ENCODE data around the gene CDNF.
A peak's percentile ranks its signal among the peaks of the same experiment; 100 is the strongest.

Gene CDNF

DNA sequence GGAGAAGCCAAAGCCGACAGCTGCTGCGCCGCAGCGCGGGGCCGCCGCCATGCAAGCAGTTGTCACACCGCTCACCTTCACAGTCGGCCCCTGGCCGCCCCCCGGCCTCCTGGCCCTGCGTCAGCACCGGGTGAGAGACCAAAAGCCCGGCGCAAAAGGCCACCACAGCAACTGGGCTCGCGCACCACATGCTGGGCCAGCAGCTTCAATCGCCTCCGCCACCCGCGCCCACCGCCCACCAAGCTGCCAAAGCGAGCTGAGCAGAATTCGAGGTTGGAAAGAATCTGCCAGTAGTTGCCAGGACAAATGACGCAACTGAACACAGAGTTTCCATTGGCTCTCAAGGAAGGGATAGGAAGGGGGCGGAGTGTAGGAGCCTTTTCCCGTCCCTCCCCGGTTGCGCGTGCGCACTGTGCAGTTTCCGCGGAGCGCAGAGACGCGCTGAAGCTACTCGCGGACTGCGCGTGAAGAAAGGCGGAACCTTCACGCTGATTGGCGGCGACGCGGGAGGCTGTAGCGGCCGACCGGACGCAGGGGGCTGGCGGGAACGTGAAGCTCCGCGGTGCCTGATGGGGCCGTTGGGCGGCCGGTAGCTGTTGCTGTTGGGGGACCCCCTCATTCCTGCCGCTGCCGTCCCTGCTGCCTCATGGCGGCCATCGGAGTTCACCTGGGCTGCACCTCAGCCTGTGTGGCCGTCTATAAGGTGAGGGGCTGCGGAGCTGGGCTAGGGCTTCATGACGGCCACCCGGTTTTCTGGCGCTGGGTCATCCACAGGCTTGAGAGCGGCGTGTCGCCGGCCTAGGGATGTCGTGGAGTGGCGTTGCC lies at the start of gene CDNF, which contains the start of the genes HSPA14 and MSANTD7:
CDNF (minus strand) TSS at position 281 of the 825 bp plus-strand sequence; CDS start at position 190, 91 bp downstream.
HSPA14 (plus strand) TSS at position 550 of the 825 bp plus-strand sequence; CDS start at position 647, 97 bp downstream.
MSANTD7 (plus strand) TSS at position 550 of the 825 bp plus-strand sequence. CDS start 3,979 bp downstream, outside the sequence.
- DNase-seq (ENCODE audit: low spot score): peak; percentile 99
- in situ Hi-C loops (cut with MboI; ENCODE audit: low pct_unique_long_range_greater_than_20kb, low sequenced_read_pairs, unreplicated experiment): no loop called here
- TF ChIP-seq CTCF (IDR thresholded peaks at IDR 0.05; ENCODE audit: extremely low read depth, insufficient read depth, missing control alignments): no peak

DNA sequence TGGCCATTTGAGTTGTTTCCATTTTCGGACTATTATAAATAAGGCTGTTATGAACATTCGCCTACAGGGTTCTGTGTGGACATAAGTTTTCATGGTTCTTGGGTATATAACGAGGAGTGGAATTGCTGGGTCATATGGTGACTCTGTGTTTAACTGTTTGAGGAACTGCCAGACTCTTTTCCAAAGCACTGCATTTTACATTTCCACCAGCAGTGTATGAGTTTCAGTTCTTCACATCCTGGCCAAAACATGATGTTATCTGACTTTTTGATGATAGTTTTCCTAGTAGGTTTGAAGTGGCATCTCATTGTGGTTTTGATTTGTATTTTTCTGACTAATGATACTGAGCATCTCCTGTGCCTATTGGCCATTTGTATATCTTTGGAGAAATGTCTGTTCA lies 46.2 kb upstream of the CDNF start:
- in situ Hi-C loops (cut with MboI; ENCODE audit: low pct_unique_long_range_greater_than_20kb, low sequenced_read_pairs, unreplicated experiment): no loop called here
- DNase-seq (ENCODE audit: low spot score): no peak
- no peak for TF ChIP-seq CTCF (IDR thresholded peaks at IDR 0.05; ENCODE audit: extremely low read depth, insufficient read depth, missing control alignments)

DNA sequence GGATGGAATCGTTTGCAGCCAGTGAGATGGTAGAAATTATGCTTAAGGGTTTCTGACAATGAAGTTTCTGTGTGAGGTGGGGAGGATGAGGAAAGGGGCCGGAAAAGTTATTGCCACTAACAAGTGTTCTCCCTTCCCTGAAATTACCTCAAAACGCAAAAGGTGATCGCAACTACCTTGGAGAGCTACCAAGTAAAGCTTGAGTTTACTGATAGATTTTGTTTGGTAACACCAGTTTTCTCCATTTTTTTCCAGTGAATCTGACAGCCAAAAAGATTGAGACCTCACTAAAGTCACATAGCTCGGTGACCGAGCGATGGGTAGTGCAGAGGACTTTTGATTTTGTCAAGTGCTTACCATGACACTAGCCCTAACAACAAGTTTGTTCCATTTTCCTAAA lies 42.4 kb upstream of the CDNF start:
- no peak for TF ChIP-seq CTCF (IDR thresholded peaks at IDR 0.05; ENCODE audit: extremely low read depth, insufficient read depth, missing control alignments)
- in situ Hi-C loops (cut with MboI; ENCODE audit: low pct_unique_long_range_greater_than_20kb, low sequenced_read_pairs, unreplicated experiment): no loop called here
- no peak for DNase-seq (ENCODE audit: low spot score)

DNA sequence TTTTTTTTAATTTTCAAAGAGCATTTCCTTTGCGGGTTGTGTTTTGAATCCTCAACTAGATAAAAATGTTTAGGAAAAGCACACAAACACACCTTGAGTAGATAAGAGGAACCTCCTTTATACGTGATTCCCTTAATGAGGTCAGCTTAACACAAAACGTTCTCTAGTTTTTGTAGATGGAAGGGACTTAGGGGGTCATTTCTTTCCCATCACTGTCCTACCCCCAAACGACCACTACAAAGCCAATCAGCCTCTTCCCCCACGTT lies 42.0 kb upstream of the CDNF start:
- no peak for TF ChIP-seq CTCF (IDR thresholded peaks at IDR 0.05; ENCODE audit: extremely low read depth, insufficient read depth, missing control alignments)
- peak; percentile 27 for DNase-seq (ENCODE audit: low spot score)
- in situ Hi-C loops (cut with MboI; ENCODE audit: low pct_unique_long_range_greater_than_20kb, low sequenced_read_pairs, unreplicated experiment): no loop called here

- no peak for DNase-seq (ENCODE audit: low spot score)
- in situ Hi-C loops (cut with MboI; ENCODE audit: low pct_unique_long_range_greater_than_20kb, low sequenced_read_pairs, unreplicated experiment): no loop called here
- no peak for TF ChIP-seq CTCF (IDR thresholded peaks at IDR 0.05; ENCODE audit: extremely low read depth, insufficient read depth, missing control alignments)
Observed at GRCh38 chr10:14879124-14879927, 41.5 kb upstream of the CDNF start.

GRCh38 chr10:14878266-14879123 lies 40.7 kb upstream of the CDNF start, which contains the start of gene SUV39H2:
SUV39H2 (plus strand) TSS chr10:14878866; CDS start chr10:14878889, 23 bp downstream.
- in situ Hi-C loops (cut with MboI; ENCODE audit: low pct_unique_long_range_greater_than_20kb, low sequenced_read_pairs, unreplicated experiment): no loop called here
- no peak for TF ChIP-seq CTCF (IDR thresholded peaks at IDR 0.05; ENCODE audit: extremely low read depth, insufficient read depth, missing control alignments)
- DNase-seq (ENCODE audit: low spot score): peak; percentile 100

Data from GM13977 (cell line).